ENCODE data around the gene GTSF1L.

The GTSF1L gene

GRCh38 chr20:43726811-43727338, at the start of gene GTSF1L:
GTSF1L (minus strand) TSS chr20:43727002; CDS start chr20:43726694, 308 bp downstream.
- TF ChIP-seq CTCF (IDR thresholded peaks at IDR 0.05; ENCODE audit: low read depth, low read length, missing control alignments): no peak
- no peak within 1 kb of the TSS for H3K4me3 ChIP-seq (ENCODE audit: low read depth, low read length)
- DNase-seq (ENCODE audit: low read depth): no peak

- DNase-seq (ENCODE audit: low read depth): no peak
- H3K4me3 ChIP-seq (ENCODE audit: low read depth, low read length): no peak overlapping the region
- no peak for TF ChIP-seq CTCF (IDR thresholded peaks at IDR 0.05; ENCODE audit: low read depth, low read length, missing control alignments)
These were observed 48.0 kb upstream of the GTSF1L start for GRCh38 chr20:43774754-43775153.

- no peak for TF ChIP-seq CTCF (IDR thresholded peaks at IDR 0.05; ENCODE audit: low read depth, low read length, missing control alignments)
- no peak overlapping the region for H3K4me3 ChIP-seq (ENCODE audit: low read depth, low read length)
- no peak for DNase-seq (ENCODE audit: low read depth)
These were observed 44.8 kb upstream of the GTSF1L start for GRCh38 chr20:43771503-43772190.

- H3K4me3 ChIP-seq (ENCODE audit: low read depth, low read length): no peak overlapping the region
- no peak for TF ChIP-seq CTCF (IDR thresholded peaks at IDR 0.05; ENCODE audit: low read depth, low read length, missing control alignments)
- DNase-seq (ENCODE audit: low read depth): no peak
These were observed 43.5 kb upstream of the GTSF1L start for GRCh38 chr20:43770342-43770741.

GRCh38 chr20:43767686-43768474, 41.1 kb upstream of the GTSF1L start:
- H3K4me3 ChIP-seq (ENCODE audit: low read depth, low read length): no peak overlapping the region
- TF ChIP-seq CTCF (IDR thresholded peaks at IDR 0.05; ENCODE audit: low read depth, low read length, missing control alignments): no peak
- DNase-seq (ENCODE audit: low read depth): no peak

GRCh38 chr20:43766917-43767316, 40.1 kb upstream of the GTSF1L start:
- TF ChIP-seq CTCF (IDR thresholded peaks at IDR 0.05; ENCODE audit: low read depth, low read length, missing control alignments): no peak
- no peak overlapping the region for H3K4me3 ChIP-seq (ENCODE audit: low read depth, low read length)
- DNase-seq (ENCODE audit: low read depth): no peak

Measured in GM12864 (cell line).